Heart left ventricle (tissue), 16 donors: ENCODE measurements around the gene RYR3. TPM values are rescaled to one million over a fixed set of nuclear protein-coding genes. Genes with fewer than 3 reads are reported as not detected.

ENCODE experiments used
- ATAC-seq, 4 donors: fragments of 200-7000 bp; cut with Tn5 transposase; one replicate each; pipeline ENCODE4 v1.9.1; 2020 to 2022; ENCODE audit warnings: moderate library complexity in 4 of 4, mild to moderate bottlenecking in 3 of 4, moderate number of reproducible peaks in 1 of 4
- DNase-seq, 5 donors: peaks; one replicate each; pipeline ENCODE4 v3.0.0-alpha.2; 2020
- H3K27ac ChIP-seq, 12 donors: fragments of 200-600 bp; sonication (generic) in 4 of 12; one replicate each; pipeline versions ENCODE4 v1.5.0 to v1.8.0; 2016 to 2022; ENCODE audit warnings: mild to moderate bottlenecking in 2 of 12
- H3K27me3 ChIP-seq, 9 donors: fragments of 200-600 bp; sonication (generic) in 2 of 9; one replicate each; pipeline versions ENCODE4 v1.5.1 to v1.8.0; 2016 to 2022; ENCODE audit warnings: mild to moderate bottlenecking in 3 of 9
- H3K36me3 ChIP-seq, 9 donors: fragments of 200-600 bp; sonication (generic) in 2 of 9; one replicate each; pipeline versions ENCODE4 v1.5.0 to v1.8.0; 2018 to 2022; ENCODE audit warnings: mild to moderate bottlenecking in 2 of 9
- H3K4me1 ChIP-seq, 12 donors: fragments of 200-600 bp; sonication (generic) in 4 of 12; one replicate each; pipeline versions ENCODE4 v1.5.0 to v1.8.0; 2016 to 2022; ENCODE audit warnings: mild to moderate bottlenecking in 3 of 12
- H3K4me3 ChIP-seq, 12 donors: fragments of 200-600 bp; sonication (generic) in 4 of 12; one replicate each; pipeline versions ENCODE4 v1.5.0 to v1.8.0; 2017 to 2022; ENCODE audit warnings: mild to moderate bottlenecking in 9 of 12, moderate library complexity in 4 of 12
- H3K9me3 ChIP-seq, 12 donors: fragments of 200-600 bp; sonication (generic) in 4 of 12; one replicate each; pipeline versions ENCODE4 v1.5.0 to v1.8.0; 2016 to 2022; ENCODE audit warnings: mild to moderate bottlenecking in 1 of 12
- CTCF ChIP-seq, 12 donors: fragments of 200-600 bp; sonication (generic) in 4 of 12; IDR thresholded peaks; one replicate each; pipeline versions ENCODE4 v1.5.0 to v1.8.0; 2018 to 2022; ENCODE audit warnings: antibody characterized with exemption in 12 of 12, mild to moderate bottlenecking in 5 of 12
- POLR2A ChIP-seq, 2 donors: fragments of 450-650 bp; IDR thresholded peaks; one replicate each; pipeline ENCODE4 v1.6.1; 2017; ENCODE audit warnings: antibody characterized with exemption in 2 of 2, mild to moderate bottlenecking in 2 of 2, moderate library complexity in 2 of 2
- WGBS, 4 donors: extraction: QIAGEN DNeasy Blood & Tissue Kit in 2 of 4; methylation state at CpG; one replicate each; pipeline versions ENCODE4 v1.1.5 to v1.1.7; 2013 to 2018; 5-methylcytosine and 5-hydroxymethylcytosine counted together
- intact Hi-C, 10 donors: fragments of 100-400 bp; cut with DNase I; formaldehyde crosslinking; loops; one replicate each; pipeline versions ENCODE4 v1.11.1 to v1.14.2; 2022
- polyA plus RNA-seq, 2 donors: library from polyadenylated mRNA; stranded (reverse); fragments of 200-250 nt; gene quantifications; one replicate each; pipeline ENCODE4 v1.2.3, GENCODE V29; 2013
- total RNA-seq, 9 donors: library from RNA; depleted of rRNA in 2 of 9; stranded (reverse); fragments of >200 nt in 2 of 9; fragmentation: NEBNext Ultra II Directional in 3 of 9; extraction: Animal tissue kit (Norgen Biotek cat#: 25700) in 3 of 9; gene quantifications; one replicate each; pipeline versions ENCODE4 v1.1.0 to v1.2.4, GENCODE V29; 2016 to 2023
- donor health status: ischemic (EF 13 %, LVEDD 7.1; RV severe dilation, severe dysfunction).
- donor health status: healthy with polysubstance abuse.
- donor health status: DM: no; HTN: yes; CAD: no.
- donor health status: DM: no; HTN: no; CAD: no.
- donor health status: ischemic (EF 25% LVEDD 6.9; RV normal size, moderate dysfunction).
- donor health status: ischemic (EF 25% LVEDD 5.7; RV mildly dilated, moderate dysfunction).
- donor health status: healthy.
- donor health status: DM: yes; HTN: yes; CAD: no.
- donor health status: ischemic (EF 35%, LVEDD 5.7; RV mildly dilated, moderate dysfunction).
- donor health status: nonischemic (EF 11% LVEDD 7.7; RV severe dilation, severe dysfunction).
- donor health status: DM: yes; HTN: yes; CAD: no.
- donor health status: PGD.
- donor health status: ischemic (EF 29% LVEDD 5.4; RV normal size, mild dysfunction).
- donor health status: nonischemic (EF 23%, LVEDD 6.1; RV moderate dilation, normal function).

The RYR3 gene
- total and polyA plus RNA-seq, 11 donors: 0.01 to 0.35 (median 0.23) TPM; not detected in 2

DNA sequence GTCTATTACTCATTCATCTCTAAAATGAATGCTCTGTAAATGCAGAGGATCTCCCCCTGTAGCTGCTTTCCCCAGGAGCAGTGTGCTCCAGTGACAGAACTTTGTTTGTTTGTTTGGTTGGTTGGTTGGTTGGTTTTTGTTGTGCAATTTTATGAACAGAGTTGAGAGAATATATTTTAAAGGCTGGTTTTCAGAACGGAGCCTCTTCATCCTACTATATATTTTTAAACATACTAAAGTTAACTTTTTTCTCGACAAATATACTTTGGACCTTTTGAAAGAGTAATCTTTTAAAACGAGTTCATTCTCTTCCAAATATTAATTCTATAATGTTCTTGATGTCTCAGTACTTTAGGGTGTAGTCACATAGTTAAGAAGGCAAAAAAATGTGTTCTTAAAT is 20.2 kb downstream of the RYR3 start:
- Histone ChIP-seq H3K36me3 (no peaks in the 10 kb centered on the region), H3K4me1 (no peaks in the 10 kb centered on the region), H3K27me3 (peaks cover 0 to 4% (median 0%) of the 10 kb centered on the region in 9 donors), H3K4me3 (no peak overlapping the region), H3K9me3 (no peaks in the 10 kb centered on the region), H3K27ac (no peak overlapping the region)
- intact Hi-C loops: no loop called here
- ATAC-seq (no peak), DNase-seq (no peak)
- 68 to 74% (median 73%) methylated on average over 3 of the region's 3 CpGs for WGBS, 4 donors
- no peak for TF ChIP-seq CTCF (IDR thresholded peaks at IDR 0.05)
- no peak for TF ChIP-seq POLR2A (IDR thresholded peaks at IDR 0.05)

DNA sequence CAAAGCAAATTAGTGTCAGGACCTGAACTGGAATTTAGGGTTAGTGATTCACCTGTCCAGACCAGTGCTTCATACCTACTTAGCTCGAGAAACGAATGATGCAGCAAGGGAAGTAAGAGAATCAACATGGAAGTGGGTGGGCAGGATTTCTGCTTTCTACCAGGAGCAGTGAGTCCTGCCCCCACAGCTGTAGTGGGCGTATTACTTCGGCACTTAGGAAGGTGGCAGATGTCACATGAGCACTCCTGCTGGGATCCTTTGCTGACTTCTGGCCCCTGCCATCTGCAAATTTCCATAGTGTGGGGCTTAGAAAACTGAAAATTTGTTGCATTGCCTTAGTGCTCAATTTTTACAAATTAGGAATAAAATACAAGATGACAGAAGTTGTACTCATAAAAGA is 31.2 kb downstream of the RYR3 start:
- 53 to 58% (median 55%) methylated on average over 4 of the region's 4 CpGs for WGBS, 4 donors
- no peaks in the 10 kb centered on the region for H3K4me1 ChIP-seq
- H3K27ac ChIP-seq: no peak overlapping the region
- no peak overlapping the region for H3K4me3 ChIP-seq
- H3K9me3 ChIP-seq: peaks cover 0 to 9% (median 3%) of the 10 kb centered on the region in 12 donors
- DNase-seq (no peak), ATAC-seq (no peak)
- TF ChIP-seq POLR2A (IDR thresholded peaks at IDR 0.05) (no peak), CTCF (IDR thresholded peaks at IDR 0.05) (no peak)
- intact Hi-C loops: no loop called here
- no peaks in the 10 kb centered on the region for H3K36me3 ChIP-seq
- H3K27me3 ChIP-seq: no peaks in the 10 kb centered on the region

GRCh38 chr15:33343275-33343674 is 32.5 kb downstream of the RYR3 start:
- TF ChIP-seq POLR2A (IDR thresholded peaks at IDR 0.05): no peak
- TF ChIP-seq CTCF (IDR thresholded peaks at IDR 0.05): no peak
- DNase-seq (no peak), ATAC-seq (no peak)
- no peaks in the 10 kb centered on the region for H3K27me3 ChIP-seq
- no peak overlapping the region for H3K27ac ChIP-seq
- H3K4me1 ChIP-seq: no peaks in the 10 kb centered on the region
- peaks cover 0 to 9% (median 3%) of the 10 kb centered on the region in 12 donors for H3K9me3 ChIP-seq
- intact Hi-C loops: no loop called here
- no peaks in the 10 kb centered on the region for H3K36me3 ChIP-seq
- no peak overlapping the region for H3K4me3 ChIP-seq
- 72 to 81% (median 76%) methylated on average over 5 of the region's 5 CpGs for WGBS, 4 donors

GRCh38 chr15:33344111-33344510 is 33.3 kb downstream of the RYR3 start:
- H3K4me1 ChIP-seq: no peaks in the 10 kb centered on the region
- H3K4me3 ChIP-seq: no peak overlapping the region
- intact Hi-C loops: no loop called here
- H3K27me3 ChIP-seq: no peaks in the 10 kb centered on the region
- no peak for TF ChIP-seq CTCF (IDR thresholded peaks at IDR 0.05)
- H3K27ac ChIP-seq: no peak overlapping the region
- DNase-seq (no peak), ATAC-seq (no peak)
- H3K36me3 ChIP-seq: no peaks in the 10 kb centered on the region
- peaks cover 0 to 9% (median 3%) of the 10 kb centered on the region in 12 donors for H3K9me3 ChIP-seq
- 89 to 93% (median 91%) methylated on average over 2 of the region's 2 CpGs for WGBS, 4 donors
